GM23248 (cell line): ENCODE results near the gene HOXB5.

ENCODE experiments used
- EZH2 ChIP-seq: fragments of 200-600 bp; sonication (generic); IDR thresholded peaks from 2 replicates; pipeline ENCODE4 v1.6.1; 2018; ENCODE audit warnings: antibody characterized with exemption, mild to moderate bottlenecking; ENCODE audit not compliant: insufficient read depth, poor library complexity, severe bottlenecking
- EZH2phosphoT487 ChIP-seq: fragments of 200-600 bp; sonication (generic); IDR thresholded peaks from 2 replicates; pipeline ENCODE4 v1.6.1; 2018; ENCODE audit warnings: antibody characterized with exemption, moderate library complexity, mild to moderate bottlenecking, low read depth; ENCODE audit not compliant: insufficient read depth

GRCh38 chr17:48575673-48576478 is 17.7 kb downstream of the HOXB5 start:
- TF ChIP-seq EZH2 (no peak), EZH2phosphoT487 (no peak)
